GM19240 (cell line): ENCODE measurements around the gene KNTC1.
"Not testable (repeated sequence)": the region's sequence is repeated elsewhere in the genome, so short reads cannot be mapped to it uniquely, and the experiment has no call there.

Experiments
- DNase-seq: peaks from one replicate; pipeline ENCODE4 v3.0.0; 2011; ENCODE audit warnings: low spot score; ENCODE audit not compliant: insufficient read length

The KNTC1 gene

DNA sequence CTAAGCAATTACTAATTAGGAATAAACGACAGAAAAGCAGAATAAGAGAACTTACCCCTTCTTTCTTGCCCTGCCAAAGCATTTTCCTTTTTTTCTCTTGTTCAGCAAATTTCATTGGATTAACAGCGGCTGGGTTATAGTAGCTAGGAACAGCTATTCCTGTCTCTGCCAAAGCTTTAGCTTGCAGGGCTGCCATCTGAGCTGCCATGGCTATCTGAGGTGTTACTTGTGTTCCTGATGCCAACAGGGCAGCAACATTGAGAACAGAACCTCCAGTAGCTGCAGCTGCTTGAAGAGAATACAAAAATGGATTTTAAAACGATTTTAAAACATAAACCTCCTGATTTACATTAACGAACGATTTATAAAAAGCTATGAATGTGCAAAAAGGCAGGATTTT, 18.9 kb upstream of the KNTC1 start:
- DNase-seq = no peak

DNA sequence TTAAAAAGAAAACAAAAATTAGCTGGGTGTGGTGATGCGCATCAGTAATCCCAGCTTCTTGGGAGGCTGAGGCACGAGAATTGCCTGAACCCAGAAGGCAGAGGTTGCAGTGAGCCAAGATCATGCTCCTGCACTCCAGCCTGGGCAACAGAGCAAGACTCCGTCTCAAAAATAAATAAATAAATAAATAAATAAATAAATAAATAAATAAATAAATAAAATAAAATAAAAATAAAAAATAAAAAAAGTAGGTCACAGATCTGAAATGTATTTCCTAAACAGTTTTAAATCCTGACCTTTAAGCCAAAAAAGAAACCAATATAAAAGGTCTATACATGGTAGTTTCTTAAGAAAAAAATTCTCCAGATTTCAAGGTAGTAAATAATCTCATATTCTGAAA, 14.0 kb upstream of the KNTC1 start:
- not testable (repeated sequence) for DNase-seq

DNA sequence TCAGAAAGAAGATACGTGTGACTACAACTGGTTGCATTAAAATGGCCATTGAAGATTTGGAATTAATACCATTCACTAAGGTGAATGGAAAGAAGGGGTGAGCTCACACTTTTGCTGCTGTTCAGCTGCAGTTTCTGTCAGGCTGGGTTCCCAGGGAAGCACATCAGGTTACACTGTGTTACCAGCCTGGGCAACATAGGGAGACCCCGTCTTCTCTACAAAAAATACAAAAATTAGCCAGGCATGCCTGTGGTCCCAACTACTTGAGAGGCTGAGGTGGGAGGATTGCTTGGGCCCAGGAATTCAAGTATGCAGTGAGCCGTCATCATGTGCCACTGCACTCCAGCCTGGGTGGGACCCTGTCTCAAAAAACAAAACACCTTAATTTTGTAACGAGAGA, 13.4 kb upstream of the KNTC1 start:
- no peak for DNase-seq

DNA sequence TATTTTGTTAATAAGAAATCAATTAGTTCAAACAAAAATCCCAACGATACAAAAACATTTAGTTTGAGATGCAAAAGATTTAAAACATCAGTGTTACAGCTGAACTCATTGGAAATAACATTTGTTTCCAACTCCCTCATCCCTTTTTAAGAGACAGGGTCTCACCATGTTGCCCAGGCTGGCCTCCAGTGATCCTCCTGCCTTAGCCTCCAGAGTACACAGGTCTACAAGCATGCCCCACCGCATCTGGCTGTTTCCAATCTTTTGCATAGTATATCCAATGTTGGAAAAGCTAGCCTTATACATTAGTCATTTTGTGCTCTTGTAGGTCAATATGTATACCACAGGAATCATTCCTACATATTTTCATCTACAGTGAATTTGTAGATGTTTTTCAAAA, 11.8 kb upstream of the KNTC1 start:
- DNase-seq = no peak

DNA sequence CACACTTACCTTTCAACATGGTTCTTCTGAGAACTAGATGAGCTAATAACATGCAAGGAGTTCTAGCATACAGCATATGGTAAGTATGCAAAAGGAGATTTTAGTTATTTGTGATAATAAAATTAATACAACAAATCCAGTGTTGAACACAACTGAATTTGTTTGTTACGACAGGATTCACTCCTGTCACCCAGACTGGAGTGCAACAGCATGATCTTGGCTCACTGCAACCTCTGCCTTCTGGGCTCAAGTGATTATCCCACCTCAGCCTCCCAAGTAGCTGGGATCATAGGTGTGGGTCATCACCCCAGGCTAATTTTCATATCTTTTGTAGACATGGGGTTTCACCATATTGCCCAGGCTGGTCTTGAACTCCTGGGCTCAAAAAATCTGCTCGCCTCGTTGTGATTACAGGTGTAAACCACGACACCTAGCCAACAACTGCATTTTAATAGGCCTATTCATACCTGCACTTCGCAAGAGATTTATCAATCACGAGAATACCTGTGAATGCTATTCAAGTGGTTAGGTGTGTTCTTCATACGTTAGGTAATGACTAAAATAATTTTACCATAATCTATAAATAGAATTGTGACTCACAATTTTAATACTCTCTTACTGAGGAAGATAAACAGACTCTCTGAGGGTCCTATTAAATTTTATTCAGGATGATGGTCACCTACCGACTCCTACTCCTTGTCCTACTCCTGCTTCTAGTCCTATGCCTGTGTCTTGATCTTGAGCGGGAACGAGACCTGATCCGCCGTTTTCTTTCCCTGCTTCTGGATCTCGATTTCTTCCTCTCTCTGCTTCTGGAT, 10.3 kb upstream of the KNTC1 start:
- no peak for DNase-seq

DNA sequence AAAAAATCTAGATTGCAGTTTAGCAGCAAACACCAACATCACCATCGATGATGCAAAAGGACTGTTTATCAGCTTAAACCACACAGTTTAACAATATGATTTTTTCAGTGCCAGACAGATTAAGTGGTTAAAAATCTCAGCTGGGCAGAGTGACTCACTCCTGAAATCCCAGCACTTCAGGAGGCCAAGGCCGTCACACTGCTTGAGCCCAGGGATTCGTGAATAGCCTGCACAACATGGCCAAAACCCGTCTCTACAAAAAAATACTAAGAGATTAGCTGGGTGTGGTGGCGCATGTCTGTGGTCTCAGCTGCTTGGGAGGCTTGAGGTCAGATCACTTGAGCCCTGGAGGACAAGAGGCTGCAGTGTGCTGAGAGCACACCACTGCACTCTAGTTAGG, 9.2 kb upstream of the KNTC1 start:
- no peak for DNase-seq

DNA sequence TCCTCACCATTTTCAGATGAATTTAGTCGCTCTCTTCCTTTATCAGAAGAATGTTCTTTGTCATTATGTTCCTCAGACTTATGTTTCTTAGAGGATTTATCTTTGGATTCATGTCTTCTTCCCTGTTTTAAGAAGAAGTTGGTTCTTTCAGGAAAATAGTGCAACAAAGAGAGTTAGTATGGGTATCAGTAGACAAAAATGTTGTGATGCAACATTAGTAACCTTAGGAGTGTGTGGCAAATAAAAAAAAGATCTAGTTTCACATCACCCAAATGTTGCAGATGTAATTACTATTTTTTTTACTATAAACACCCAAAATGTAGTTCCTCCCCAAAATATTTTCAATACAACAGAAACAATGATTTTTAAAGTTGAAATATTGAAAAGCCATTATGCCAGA, 8.1 kb upstream of the KNTC1 start:
- DNase-seq = no peak

DNA sequence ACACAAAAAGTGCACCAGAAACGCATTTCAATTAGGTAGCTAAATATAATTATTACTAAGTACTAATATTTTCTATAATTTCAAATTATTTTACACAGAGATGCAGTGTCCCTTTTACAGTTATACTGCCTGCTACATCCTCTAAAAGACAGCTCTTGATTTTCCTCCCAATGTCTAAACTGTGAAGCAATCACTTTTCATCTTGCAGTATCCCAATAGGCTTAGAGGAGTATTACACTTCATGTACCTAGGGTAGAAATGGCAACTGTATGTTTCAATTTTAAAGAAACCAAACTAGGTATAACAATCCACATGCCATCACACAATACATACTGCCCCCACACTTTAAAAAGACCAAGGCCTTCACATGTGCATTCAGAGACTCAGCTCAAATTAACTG, 7.6 kb upstream of the KNTC1 start:
- no peak for DNase-seq

DNA sequence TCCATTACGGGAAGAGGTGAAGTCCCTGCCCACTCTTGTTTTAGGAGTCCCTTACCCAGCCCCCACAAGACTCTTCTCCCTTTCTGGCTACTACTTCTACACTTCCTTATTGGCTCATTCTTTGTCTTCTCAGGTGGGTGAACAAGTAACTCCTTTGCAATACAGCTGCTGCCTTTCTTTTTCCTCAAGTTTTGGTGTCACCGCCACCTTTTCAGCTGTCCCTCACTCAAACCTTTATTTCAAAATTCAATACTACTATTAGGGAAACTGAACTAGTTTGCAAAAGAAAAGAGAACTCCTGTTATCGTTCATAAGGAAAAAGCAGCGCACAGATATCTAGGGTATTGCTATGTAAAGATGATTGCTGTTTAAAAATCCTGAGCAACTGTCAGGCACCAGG, 6.4 kb upstream of the KNTC1 start:
- no peak for DNase-seq

DNA sequence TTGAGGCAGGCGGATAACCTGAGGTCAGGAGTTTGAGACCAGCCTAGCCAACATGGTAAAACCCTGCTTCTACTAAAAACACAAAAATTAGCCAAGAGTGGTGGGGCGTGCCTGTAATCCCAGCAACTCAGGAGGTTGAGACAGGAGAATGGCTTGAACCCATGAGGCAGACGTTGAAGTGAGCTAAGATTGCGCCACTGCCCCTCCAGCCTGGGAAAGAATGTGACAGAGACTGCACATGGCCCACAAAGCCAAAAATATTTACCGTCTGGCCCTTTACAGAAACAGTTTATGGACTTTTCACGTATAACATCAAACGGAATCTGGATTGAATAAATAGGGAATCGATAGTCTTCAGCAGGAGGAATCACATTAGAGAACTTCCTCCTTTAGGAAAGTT, 3.8 kb upstream of the KNTC1 start:
- DNase-seq = no peak

DNA sequence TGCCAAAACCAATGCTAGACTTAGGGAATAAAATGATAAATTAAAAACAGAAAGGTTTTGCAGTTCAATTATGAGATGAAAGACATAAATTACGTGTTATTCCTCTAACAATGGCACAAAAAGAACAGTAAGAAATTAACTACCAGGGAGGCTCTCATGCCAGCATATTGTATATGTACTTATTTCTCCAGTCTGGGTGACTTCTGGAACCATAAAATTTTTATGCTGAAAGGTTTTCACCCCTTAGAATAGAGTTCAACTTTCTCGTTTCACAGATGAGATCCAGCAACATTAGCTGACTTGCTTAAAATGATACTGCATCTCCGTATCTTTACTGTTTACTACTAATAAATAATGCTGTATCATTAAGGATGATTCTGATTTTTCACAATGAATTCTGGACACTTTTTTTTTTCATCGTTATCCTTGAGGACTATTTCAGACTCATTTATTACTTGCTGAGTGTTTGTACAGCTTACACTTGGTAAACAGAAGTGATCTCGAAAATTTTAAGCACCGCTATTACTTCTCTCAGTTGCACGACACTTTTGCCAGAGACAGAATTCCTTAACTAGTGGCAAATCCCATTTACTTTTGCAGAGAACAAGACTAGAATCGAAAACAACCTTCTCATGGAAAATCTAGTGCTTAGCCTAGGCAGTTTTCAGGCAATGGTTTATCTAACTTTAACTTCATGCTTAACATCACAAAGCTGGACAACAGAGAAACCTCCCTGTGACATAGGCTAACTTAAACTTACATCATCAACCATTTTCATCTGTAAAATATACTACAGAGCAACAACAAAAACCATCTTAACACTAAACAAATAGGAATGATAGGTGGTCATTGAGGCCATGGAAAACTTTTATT, 3.0 kb upstream of the KNTC1 start:
- DNase-seq = no peak

DNA sequence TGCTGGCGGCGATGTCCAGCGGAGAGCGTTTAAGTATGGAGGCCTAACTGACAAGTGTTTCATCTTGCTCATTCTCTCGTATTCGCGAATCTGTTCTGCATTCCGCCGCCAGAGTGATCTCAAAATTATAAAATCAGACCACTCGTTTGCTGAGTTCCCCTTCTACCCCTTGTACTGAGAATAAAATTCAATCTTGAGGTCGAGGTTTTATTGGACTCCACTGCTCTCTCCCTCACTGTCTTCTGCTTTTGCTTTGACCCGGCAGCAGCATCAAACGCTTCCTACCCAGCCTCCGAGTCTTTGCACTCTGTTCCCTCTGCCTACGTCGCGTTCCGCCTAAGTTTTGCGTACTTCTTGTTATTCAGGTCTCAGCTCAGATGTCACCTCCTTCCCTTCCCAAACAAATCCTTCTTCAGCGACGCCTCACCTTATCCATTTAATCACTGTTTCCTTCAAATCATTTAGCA, 462 bp downstream of the KNTC1 start:
- no peak for DNase-seq

DNA sequence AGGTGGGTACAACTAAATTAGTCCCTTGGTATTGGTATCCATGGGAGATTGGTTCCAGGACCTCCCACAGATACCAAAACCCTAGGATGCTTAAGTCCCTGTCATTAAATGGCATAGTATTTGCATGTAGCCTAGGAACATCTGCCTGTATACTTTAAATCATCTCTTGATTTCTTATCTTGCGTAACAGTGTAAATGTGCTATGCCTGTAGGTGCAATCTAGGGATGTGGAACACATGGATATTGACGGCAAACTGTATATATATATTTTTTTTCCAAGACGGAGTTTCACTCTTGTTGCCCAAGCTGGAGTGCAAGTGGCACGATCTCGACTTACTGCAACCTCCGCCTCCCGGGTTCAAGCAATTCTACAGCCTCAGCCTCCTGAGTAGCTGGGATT, 1.5 kb downstream of the KNTC1 start:
- no peak for DNase-seq

DNA sequence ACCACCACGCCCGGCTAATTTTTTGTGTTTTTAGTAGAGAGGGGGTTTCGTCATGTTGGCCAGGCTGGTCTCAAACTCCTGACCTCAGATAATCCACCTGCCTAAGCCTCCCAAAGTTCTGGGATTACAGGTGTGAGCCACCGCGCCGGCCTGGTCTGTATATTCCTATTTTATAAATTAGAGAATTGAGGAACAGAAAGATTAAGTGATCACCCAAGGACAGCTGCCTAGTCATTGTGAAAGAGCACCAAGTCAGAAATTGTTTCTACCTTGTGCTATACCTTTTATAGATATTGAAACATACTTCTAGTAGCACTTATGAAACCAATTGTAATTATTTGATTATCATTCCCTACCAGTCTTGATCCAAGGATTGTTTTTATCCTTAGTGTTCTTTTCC, 1.9 kb downstream of the KNTC1 start:
- DNase-seq = no peak

DNA sequence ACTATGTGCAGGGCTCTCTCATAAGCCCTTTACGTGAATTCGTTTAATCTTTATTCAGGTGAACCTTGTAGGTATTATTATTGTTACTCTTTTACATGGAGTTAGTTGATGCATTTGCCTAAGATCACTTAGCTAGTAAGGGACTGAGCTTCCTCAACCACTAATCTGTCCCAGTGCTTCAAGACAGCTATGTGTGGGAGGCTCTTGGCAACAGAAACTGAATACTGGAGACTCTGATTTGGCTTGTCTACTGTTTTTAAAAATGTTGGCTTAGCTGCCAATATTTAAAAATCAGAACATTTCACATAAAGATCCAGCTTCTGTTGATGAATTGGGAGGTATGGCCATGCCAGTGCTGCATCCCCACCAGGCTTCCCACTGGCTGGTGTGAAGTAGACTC, 6.8 kb downstream of the KNTC1 start:
- DNase-seq = no peak

DNA sequence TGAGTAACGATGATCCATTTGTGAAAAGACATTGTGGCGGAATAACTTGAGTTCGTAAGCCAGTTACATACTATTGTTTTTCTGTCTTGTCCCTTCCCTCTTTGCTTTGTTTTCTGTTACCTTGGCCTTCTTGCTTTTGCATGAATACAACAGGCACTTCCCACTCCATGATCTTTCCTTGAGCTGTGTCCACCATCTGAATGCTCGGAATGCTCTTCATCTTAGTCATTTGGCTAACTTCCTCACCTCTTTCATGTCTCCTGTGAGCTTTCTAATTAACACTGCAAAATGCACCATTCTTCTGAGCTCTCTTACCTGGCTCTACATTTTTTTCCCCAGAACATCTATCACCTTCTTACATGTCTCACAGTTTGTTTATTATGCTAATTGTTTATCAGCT, 10.0 kb downstream of the KNTC1 start:
- DNase-seq = no peak

DNA sequence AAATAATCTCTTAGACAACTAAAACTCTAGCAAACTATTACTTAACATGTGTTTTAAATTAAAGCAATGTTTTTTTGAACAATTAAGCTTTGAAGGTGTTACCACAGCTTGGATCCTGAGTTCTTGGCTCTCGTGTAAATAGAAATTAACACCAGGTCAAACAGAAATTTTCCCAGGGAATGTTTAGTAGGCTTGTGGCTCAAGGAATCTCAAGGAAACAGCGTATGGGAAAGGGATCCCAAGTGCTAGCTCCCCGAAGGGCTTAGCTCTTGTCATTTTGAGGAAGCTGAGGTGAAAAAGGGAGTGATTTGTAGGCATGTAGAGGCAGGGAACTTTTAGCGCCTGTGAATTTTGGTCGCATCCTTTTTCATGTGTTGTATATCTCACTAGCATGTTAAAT, 11.4 kb downstream of the KNTC1 start:
- DNase-seq = no peak

DNA sequence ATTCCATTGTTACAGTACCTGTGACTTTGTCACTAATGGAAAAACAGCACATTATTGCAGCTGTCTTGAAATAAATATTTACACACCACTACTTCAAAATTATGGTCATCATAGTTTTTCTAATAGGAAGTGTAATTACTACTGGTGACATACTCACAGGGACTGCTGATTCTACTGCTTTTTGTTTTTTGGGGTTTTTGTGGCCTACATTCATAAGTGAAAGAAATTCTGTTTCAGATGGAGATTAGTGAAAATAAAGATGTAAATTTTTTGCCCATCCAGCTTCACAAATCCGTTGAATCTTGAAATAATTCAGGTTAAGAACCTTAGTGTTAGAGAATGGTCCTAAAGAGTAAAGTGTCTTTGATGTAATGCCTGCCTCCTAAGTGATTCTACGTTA, 17.5 kb downstream of the KNTC1 start:
- no peak for DNase-seq

DNA sequence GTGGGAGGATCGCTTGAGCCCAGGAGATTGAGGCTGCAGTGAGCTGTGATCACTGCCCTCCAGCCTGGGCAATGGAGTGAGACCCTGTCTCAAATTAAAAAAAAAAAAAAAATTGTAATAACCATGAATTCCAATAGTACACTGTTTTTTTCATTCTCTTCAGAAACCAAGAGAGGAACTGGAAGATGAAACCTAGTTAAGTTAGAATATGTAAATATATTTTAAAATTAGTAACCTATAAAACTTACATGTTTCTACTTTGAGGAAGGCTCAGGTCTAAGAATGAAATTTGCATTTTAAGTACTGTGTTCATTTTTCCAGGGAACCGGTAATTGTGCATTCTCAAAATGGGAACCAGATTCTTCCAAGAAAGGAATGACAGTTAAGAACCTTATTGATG, 18.8 kb downstream of the KNTC1 start:
- no peak for DNase-seq

DNA sequence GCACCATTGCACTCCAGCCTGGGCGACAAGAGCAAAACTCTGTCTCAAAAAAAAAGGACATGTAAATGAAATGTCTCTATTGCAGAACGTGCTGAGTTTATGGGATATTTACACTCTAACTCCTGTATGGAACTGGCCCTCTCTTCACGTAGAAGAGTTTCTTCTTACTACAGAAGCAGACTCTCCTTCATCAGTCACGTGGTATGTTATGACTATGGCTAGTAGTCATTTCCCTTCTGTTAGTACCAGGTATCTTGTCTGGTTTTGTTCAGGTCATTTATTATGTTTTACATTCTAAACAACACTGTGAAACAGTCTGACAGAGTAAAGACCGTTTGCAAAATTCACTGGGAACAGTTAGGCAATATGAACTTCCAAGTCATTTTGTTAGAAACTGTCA, 20.3 kb downstream of the KNTC1 start:
- no peak for DNase-seq

DNA sequence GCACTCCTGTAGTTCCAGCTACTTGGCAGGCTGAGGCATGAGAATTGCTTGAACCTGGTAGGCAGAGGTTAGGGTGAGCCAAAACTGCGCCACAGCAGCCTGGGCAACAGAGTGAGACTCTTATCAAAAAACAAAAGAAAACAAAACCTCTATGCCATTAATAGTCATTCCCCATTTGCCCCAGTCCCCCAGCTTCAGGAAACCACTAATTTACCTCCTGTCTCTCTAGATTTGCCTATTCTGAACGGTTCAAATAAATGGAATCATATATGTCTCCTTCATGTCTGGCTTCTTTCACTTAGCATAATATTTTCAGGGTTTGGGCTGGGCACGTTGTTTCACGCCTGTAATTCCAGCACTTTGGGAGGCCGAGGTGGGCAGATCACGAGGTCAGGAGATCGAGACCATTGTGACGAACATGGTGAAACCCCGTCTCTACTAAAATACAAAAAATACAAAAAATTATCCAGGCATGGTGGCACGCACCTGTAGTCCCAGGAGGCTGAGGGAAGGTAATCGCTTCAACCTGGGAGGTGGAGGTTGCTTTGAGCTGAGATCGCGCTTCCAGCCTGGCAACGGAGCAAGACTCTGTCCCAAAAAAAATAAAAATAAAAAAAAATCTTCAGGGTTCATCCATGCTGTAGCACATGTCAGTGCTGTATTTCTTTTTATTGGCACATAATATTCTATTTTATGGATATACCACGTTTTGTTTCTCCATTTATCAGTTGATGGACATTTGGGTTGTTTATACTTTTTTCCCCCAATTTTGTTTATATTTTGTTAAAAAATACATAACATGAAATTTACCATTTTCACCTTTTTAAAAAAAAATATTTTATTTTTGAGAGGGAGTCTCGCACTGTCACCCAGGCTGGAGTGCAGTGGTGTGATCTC, 31.9 kb downstream of the KNTC1 start:
- no peak for DNase-seq

DNA sequence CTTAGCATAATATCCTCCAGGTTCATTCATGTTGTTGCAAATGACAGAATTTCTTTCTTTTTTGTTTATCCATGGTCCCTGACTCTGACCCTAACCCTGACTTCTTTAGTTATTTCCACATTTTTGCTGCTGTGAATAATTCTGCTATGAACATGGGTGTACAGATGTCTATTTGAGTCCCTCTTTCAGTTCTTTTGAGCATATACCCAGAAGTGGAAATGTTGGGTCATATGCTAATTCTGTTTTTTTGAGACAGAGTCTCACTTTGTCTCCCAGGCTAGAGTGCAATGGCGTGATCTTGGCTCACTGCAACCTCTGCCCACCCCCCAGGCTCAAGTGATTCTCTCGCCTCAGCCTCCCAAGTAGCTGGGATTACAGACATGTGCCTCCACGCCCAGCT, 33.1 kb downstream of the KNTC1 start:
- no peak for DNase-seq
